Muscle of back (tissue), 13 donors: ENCODE data around the gene KRTAP9-9. TPM values are rescaled to one million over a fixed set of nuclear protein-coding genes. Genes with fewer than 3 reads are reported as not detected.
"Not testable (repeated sequence)": the region's sequence is repeated elsewhere in the genome, so short reads cannot be mapped to it uniquely, and the experiment has no call there.

ENCODE experiments used
- DNase-seq, 3 donors: peaks; one replicate each; pipeline versions ENCODE4 v3.0.0 to v3.0.0-alpha.2; 2013
- long read RNA-seq, 9 donors: transcript quantifications; one replicate each; lab custom pipeline, GENCODE V29; 2026
- polyA plus RNA-seq, 10 donors: library from polyadenylated mRNA; unstranded; fragments of 120-200 nt; gene quantifications; one replicate each; pipeline ENCODE4 v1.2.1, GENCODE V29; 2013; ENCODE audit not compliant: insufficient read length in 10 of 10

The KRTAP9-9 gene
- polyA plus RNA-seq: not detected
- long read RNA-seq, donor 1: 0 reads
- long read RNA-seq, donor 2: 0 reads
- long read RNA-seq, donor 3: 0 reads
- long read RNA-seq, donor 4: 0 reads
- long read RNA-seq, donor 5: 0 reads
- long read RNA-seq, donor 6: 0 reads
- long read RNA-seq, donor 7: 0 reads
- long read RNA-seq, donor 8: 0 reads
- long read RNA-seq, donor 9: 0 reads

DNA sequence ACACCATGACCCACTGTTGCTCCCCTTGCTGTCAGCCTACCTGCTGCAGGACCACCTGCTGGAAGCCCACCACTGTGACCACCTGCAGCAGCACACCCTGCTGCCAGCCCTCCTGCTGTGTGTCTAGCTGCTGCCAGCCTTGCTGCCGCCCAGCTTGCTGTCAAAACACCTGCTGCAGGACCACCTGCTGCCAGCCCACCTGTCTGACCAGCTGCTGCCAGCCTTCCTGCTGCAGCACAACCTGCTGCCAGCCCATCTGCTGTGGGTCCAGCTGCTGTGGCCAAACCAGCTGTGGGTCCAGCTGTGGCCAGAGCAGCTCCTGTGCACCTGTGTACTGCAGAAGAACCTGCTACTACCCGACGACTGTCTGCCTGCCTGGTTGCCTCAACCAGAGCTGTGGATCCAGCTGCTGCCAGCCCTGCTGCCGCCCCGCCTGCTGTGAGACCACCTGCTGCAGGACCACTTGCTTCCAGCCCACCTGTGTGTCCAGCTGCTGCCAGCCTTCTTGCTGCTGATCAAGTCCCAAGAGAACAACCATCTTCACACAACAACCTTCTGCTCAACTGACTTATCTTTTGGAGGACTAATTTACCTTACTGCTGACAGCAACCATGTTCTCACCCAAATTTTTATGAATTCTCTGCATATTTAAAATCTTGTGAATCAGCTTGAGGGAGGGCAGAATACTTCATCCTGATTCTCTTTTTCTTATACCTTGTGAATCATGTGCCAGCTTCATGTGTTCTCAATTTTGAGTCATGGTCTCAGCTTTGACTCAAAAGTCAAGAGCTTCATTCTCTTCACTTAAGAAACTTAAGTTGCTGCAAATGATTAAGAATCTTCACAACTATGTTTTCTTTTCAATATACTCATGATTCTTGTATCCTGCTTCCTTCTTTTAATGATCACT, at the start of gene KRTAP9-9:
Gene KRTAP9-9 (plus strand): TSS at position 4 of the 910 bp plus-strand sequence.
- peak in 1 of 3 donors; percentile 26 for DNase-seq

DNA sequence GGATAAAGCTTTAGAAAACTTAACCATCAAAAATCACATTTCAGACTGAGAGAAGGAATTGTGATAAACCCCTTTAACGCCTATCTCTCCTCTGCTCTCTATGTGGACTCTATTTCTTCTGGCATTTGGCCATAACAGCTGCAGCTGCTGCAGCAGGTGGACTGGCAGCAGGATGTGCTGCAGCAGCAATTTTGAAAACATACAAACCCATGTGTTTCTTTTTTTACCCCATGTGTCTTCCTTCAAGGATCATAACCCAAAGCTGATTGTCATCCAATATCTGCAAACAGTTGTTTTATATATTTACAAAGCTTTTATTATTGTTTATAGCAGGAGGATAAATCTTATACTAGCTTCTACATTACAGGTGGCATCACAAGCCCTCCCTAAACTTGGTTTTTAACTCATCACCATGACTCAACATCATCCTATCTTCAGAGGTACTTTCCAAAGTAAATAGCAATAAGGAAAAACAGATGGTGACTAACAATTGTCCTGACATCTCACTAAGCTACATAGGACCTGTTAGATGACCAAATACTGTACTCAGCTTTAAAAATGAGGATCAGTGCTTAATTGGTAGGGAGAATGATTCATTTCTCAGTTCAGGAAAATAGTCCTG, 43.2 kb upstream of the KRTAP9-9 start:
- DNase-seq: peak in 2 of 3 donors; percentile 0 to 15

DNA sequence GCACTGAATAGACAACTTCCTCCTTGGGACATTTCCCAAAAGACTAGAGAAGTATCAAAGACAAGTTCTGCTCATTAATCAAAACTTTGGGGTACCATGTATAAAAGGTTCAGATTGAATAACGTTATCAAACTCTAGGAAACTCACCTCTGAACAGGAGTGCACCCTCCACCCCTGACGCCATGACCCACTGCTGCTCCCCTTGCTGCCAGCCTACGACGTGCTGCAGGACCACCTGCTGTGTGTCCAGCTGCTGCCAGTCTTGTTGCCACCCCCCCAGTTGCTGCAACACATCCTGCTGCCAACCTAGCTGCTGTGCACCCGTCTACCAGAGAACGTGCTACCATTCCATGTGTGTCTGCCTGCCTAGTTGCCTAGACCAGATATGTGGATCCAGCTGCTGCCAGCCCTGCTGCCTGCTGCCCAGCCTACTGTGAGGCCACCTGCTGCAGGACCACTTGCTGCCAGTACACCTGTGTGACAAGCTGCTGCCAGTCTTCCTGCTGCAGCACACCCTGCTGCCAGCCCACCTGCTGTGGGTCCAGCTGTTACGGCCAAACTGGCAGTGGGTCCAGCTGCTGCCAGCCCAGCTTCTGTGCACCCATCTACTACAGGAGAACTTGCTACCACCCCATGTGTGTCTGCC, 42.5 kb upstream of the KRTAP9-9 start:
- DNase-seq: peak in 2 of 3 donors; percentile 0 to 3

DNA sequence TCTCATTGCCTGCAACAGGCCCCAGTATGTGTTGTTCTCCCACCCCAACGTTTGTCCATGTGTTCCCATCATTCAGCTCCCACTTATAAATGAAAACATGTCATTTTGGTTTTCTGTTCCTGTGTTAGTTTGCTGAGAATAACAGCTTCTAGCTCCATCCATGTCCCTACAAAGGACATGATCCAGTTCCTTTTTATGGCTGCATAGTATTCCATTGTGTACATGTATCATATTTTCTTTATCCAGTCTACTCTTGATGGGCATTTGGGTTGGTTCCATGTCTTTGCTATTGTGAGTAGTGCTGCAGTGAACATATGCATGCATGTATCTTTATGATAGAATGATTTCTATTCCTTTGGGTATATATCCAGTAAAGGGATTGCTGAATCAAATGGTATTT, 39.5 kb upstream of the KRTAP9-9 start:
- DNase-seq: no peak

DNA sequence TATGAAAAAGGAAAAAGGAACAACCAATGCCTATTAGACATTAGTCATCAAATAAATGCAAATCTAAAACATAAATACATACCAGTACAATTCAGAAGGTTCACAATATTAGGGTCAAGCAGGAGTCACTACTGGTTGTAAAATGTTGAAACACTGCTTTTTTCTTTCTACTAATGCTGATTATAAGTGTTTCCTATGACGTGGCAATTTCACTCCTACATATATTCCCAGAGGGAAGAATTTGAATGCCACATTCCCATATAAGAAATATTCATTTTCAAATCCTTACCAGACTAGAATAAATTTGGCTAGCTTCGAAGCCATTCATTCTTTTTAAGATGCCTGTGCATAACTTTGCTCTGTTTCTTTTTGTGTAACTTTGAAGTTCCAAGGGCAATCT, 31.4 kb upstream of the KRTAP9-9 start:
- no peak for DNase-seq

- no peak for DNase-seq
Observed at GRCh38 chr17:41226051-41226450, 29.1 kb upstream of the KRTAP9-9 start.

GRCh38 chr17:41226598-41227095, 28.5 kb upstream of the KRTAP9-9 start, which contains the start of gene KRTAP9-2:
Gene KRTAP9-2, plus strand, starts transcription at chr17:41226648. Its CDS starts 7 bp downstream, at chr17:41226655.
- not testable (repeated sequence) for DNase-seq

GRCh38 chr17:41230094-41230493, 25.1 kb upstream of the KRTAP9-9 start:
- no peak for DNase-seq

GRCh38 chr17:41231731-41232130, 23.5 kb upstream of the KRTAP9-9 start:
- no peak for DNase-seq

GRCh38 chr17:41232399-41233105, 22.6 kb upstream of the KRTAP9-9 start, which contains the start of gene KRTAP9-3:
Gene KRTAP9-3, plus strand, starts transcription at chr17:41232449. Its CDS starts 53 bp downstream, at chr17:41232502.
- not testable (repeated sequence) for DNase-seq

GRCh38 chr17:41237116-41237515, 18.1 kb upstream of the KRTAP9-9 start:
- DNase-seq: not testable (repeated sequence)

DNA sequence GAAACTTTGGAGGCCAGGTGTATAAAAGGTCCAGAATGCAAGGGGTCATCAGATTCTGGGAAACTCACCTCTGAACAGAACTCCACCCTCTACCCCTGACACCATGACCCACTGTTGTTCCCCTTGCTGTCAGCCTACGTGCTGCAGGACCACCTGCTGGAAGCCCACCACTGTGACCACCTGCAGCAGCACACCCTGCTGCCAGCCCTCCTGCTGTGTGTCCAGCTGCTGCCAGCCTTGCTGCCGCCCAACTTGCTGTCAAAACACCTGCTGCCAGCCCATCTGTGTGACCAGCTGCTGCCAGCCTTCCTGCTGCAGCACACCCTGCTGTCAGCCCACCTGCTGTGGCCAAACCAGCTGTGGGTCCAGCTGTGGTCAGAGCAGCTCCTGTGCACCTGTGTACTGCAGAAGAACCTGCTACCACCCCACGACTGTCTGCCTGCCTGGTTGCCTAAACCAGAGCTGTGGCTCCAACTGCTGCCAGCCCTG, 17.2 kb upstream of the KRTAP9-9 start, which contains the start of gene KRTAP9-8:
Gene KRTAP9-8 (plus strand): TSS at position 51 of the 489 bp plus-strand sequence. CDS start 53 bp downstream, at position 104.
- not testable (repeated sequence) for DNase-seq

DNA sequence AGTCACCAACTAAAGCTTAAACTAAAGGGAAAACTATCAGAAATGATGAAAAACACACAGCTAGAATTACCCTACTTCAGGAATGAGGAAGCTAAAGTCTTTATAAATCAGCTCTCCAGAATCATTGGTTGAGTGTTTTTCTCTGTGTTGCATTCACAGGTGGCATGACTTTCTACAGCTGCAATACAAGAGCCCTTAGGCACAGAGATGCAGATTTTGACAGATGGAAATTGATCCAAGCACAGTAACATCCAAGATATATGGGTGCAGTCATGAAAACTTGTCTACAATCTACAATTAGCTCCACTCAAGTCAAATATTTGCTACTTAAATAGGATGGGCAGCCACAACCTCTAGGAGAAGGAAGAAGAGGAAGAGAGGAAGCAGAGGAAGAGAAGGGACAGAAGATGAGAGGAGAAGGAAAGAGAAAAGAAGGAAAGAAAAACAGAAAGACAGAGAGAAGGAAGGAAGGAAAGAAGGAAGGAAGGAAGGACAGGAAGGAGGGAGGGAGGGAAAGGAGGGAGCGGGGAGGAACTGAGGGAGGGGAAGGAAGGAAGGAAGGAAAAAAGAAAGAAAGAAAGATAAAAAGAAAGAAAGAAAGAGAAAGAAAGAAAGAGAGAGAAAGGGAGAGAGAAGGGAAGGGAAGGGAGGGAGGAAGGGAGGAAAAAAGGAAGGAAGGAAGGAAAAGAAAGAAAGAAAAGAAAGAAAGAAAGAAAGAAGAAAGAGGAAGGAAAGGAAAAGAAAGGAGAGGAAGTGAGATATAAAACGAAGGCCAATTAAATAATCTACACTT, 8.0 kb upstream of the KRTAP9-9 start:
- DNase-seq: not testable (repeated sequence)

- DNase-seq: not testable (repeated sequence)
Observed at GRCh38 chr17:41249637-41250240, 5.4 kb upstream of the KRTAP9-9 start, which contains the start of gene KRTAP9-4. Gene KRTAP9-4, plus strand, starts transcription at chr17:41249687. Its CDS starts 34 bp downstream, at chr17:41249721.

GRCh38 chr17:41251261-41251660, 3.9 kb upstream of the KRTAP9-9 start:
- DNase-seq: no peak

DNA sequence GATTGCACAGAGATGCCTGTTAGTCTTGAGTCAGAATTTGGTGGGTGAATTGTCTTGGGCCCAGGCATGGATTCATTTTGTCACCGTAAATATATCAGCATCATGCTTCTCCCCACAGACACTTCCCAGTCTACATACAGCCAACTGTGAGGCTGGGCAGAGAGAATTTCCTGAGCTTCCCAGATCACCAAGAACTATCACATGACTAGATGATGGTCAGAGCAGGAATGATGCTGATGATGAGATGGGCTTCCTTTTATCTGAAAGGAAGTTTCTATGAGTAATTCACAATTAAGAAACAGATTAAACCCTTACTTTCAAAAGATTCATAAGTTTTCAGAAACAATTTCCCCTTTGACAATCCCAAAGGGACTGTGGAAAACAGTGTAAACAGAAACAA, 323 bp upstream of the KRTAP9-9 start:
- DNase-seq: no peak

- peak in 1 of 3 donors; percentile 16 for DNase-seq
Observed at GRCh38 chr17:41256291-41256685, 1.1 kb downstream of the KRTAP9-9 start.

DNA sequence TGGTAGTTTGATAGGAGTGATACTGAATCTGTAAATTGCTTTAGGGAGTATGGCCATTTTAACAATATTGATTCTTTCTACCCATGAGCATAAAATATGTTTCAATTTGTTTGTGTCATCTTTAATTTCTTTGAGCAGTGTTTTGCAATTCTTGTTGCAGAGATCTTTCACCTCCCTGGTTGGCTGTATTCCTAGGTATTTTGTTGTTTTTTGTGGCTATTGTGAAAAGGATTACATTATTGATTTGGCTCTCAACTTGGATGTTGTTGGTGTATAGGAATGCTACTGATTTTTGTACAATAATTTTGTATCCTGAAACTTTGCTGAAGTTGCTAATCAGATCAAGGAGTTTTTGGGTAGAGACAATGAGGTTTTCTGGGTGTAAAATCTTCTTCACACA, 3.2 kb downstream of the KRTAP9-9 start:
- no peak for DNase-seq

- no peak for DNase-seq
Observed at GRCh38 chr17:41263212-41263611, 8.0 kb downstream of the KRTAP9-9 start.
